Erythroblast (primary cell): ENCODE results near the gene AP3D1.
"Not testable (repeated sequence)": the region's sequence is repeated elsewhere in the genome, so short reads cannot be mapped to it uniquely, and the experiment has no call there.

Experiments used
- GATA1 ChIP-seq: IDR thresholded peaks from 2 replicates; pipeline ENCODE4 v1.6.1; 2011; ENCODE audit warnings: low read depth, mild to moderate bottlenecking, control low read depth, low read length, moderate library complexity
- POLR2A ChIP-seq: IDR thresholded peaks from 2 replicates; pipeline ENCODE4 v1.6.1; 2011; ENCODE audit warnings: mild to moderate bottlenecking, low read length

DNA sequence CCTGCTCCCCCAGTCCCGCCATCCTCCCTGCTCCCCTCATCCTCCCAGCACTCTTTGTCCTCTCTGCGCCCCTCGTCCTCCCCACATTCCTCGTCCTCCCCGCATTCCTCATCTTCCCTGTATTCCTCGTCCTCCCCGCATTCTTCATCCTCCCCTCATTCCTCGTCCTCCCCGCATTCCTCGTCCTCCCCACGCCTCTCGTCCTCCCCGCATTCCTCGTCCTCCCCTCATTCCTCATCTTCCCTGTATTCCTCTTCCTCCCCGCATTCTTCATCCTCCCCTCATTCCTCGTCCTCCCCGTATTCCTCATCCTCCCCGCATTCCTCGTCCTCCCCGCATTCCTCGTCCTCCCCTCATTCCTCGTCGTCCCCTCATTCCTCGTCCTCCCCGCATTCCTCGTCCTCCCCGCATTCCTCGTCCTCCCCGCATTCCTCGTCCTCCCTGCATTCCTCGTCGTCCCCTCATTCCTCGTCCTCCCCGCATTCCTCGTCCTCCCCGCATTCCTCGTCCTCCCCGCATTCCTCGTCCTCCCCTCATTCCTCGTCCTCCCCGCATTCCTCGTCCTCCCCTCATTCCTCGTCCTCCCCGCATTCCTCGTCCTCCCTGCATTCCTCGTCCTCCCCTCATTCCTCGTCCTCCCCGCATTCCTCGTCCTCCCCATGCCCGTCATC lies 49.4 kb upstream of the AP3D1 start:
- TF ChIP-seq POLR2A, GATA1: not testable (repeated sequence)
